PC-3 (cell line): Measurements from ENCODE around the gene TPD52L1. TPM values are rescaled to one million over a fixed set of nuclear protein-coding genes. Genes with fewer than 3 reads are reported as not detected.

ENCODE experiments used
- ATAC-seq: fragments of 200-7000 bp; cut with Tn5 transposase; 2 replicates; pipeline ENCODE4 v1.9.1; 2020; ENCODE audit warnings: mild to moderate bottlenecking, moderate library complexity
- BruUV-seq: library from RNA; stranded (reverse); fragments of 400-500 nt; replicated peaks from 2 replicates; lab custom pipeline; 2021; lab: Mats Ljungman, UMichigan
- CTCF ChIA-PET: fragments of 300-600 bp; sonication (Branson Sonifier 250); formaldehyde crosslinking; loops from one replicate; lab custom pipeline; 2022; ENCODE audit warnings: antibody characterized with exemption; lab: Charles Lee
- POLR2A ChIA-PET: fragments of 300-600 bp; sonication (Branson Sonifier 250); formaldehyde crosslinking; loops from one replicate; lab custom pipeline; 2022; ENCODE audit warnings: antibody characterized with exemption; ENCODE audit not compliant: unreplicated experiment; lab: Charles Lee
- DNase-seq: peaks from one replicate; pipeline ENCODE4 v3.0.0-alpha.2; 2015
- H2AFZ ChIP-seq: fragments of 300-600 bp; sonication (generic); 2 replicates; pipeline ENCODE4 v1.6.0; 2016; ENCODE audit warnings: antibody characterized with exemption, low read length
- H3F3A ChIP-seq: fragments of 300-600 bp; sonication (generic); one replicate; pipeline ENCODE4 v1.6.0; 2017; ENCODE audit warnings: antibody characterized with exemption, low read length, control low read depth, mild to moderate bottlenecking; ENCODE audit not compliant: unreplicated experiment
- H3K27ac ChIP-seq: fragments of 300-600 bp; sonication (generic); 2 replicates; pipeline ENCODE4 v1.5.1; 2016; ENCODE audit warnings: mild to moderate bottlenecking, low read length
- H3K27me3 ChIP-seq: fragments of 300-600 bp; sonication (generic); 2 replicates; pipeline ENCODE4 v1.6.1; 2016; ENCODE audit warnings: low read length, mixed read lengths
- H3K36me3 ChIP-seq: fragments of 300-600 bp; sonication (generic); 2 replicates; pipeline ENCODE4 v1.6.1; 2016; ENCODE audit warnings: low read depth, mixed run types, low read length, mixed read lengths
- H3K4me1 ChIP-seq: fragments of 300-600 bp; sonication (generic); 2 replicates; pipeline ENCODE4 v1.5.1; 2016; ENCODE audit warnings: low read length; ENCODE audit not compliant: insufficient read depth
- H3K4me2 ChIP-seq: fragments of 300-600 bp; sonication (generic); 2 replicates; pipeline ENCODE4 v1.6.0; 2016; ENCODE audit warnings: low read length
- H3K4me3 ChIP-seq: fragments of 300-600 bp; sonication (generic); 2 replicates; pipeline ENCODE4 v1.5.1; 2016; ENCODE audit warnings: mild to moderate bottlenecking, low read length, mixed read lengths
- H3K79me2 ChIP-seq: fragments of 300-600 bp; sonication (generic); 2 replicates; pipeline ENCODE4 v1.6.1; 2017; ENCODE audit warnings: low read length, mixed read lengths
- H3K9ac ChIP-seq: fragments of 300-600 bp; sonication (generic); 2 replicates; pipeline ENCODE4 v1.6.0; 2016; ENCODE audit warnings: mild to moderate bottlenecking, low read length
- H3K9me2 ChIP-seq: fragments of 300-600 bp; sonication (generic); replicated peaks from 2 replicates; pipeline ENCODE4 v1.6.1; 2016; ENCODE audit warnings: mixed run types, low read length, mixed read lengths
- H3K9me3 ChIP-seq: fragments of 300-600 bp; sonication (generic); 2 replicates; pipeline ENCODE4 v1.6.1; 2016; ENCODE audit warnings: low read length, mixed read lengths
- H4K20me1 ChIP-seq: fragments of 300-600 bp; sonication (generic); 2 replicates; pipeline ENCODE4 v1.6.1; 2016; ENCODE audit warnings: low read length, mixed read lengths
- CTCF ChIP-seq: fragments of 300-600 bp; sonication (generic); conservative IDR thresholded peaks from 2 replicates; pipeline ENCODE4 v1.5.1; 2017; ENCODE audit warnings: antibody characterized with exemption, low read depth, mild to moderate bottlenecking, low read length
- EZH2 ChIP-seq: fragments of 300-600 bp; sonication (generic); IDR thresholded peaks from one replicate; pipeline ENCODE4 v1.6.1; 2017; ENCODE audit warnings: antibody characterized with exemption, mild to moderate bottlenecking, low read length; ENCODE audit not compliant: unreplicated experiment
- EZH2phosphoT487 ChIP-seq: fragments of 300-600 bp; sonication (generic); IDR thresholded peaks from 2 replicates; pipeline ENCODE4 v1.6.1; 2018; ENCODE audit warnings: mild to moderate bottlenecking, antibody characterized with exemption, low read length, borderline replicate concordance
- intact Hi-C: fragments of 100-400 bp; cut with micrococcal nuclease; formaldehyde crosslinking; loops from 2 replicates; pipeline ENCODE4 v1.9.0; 2023
- total RNA-seq: library from RNA; depleted of rRNA; stranded (reverse); fragments of >200 nt; gene quantifications from 2 replicates; pipeline ENCODE4 v1.2.3, GENCODE V29; 2014

The TPD52L1 gene
- total RNA-seq, 1 experiment from 2014 or later = 39.4 TPM

- no peak for DNase-seq
- ATAC-seq = no peak
- Histone ChIP-seq H3F3A (no peaks in the 10 kb centered on the region), H4K20me1 (no peaks in the 10 kb centered on the region), H3K9me2 (no peaks in the 10 kb centered on the region), H2AFZ (no peak overlapping the region), H3K9me3 (no peaks in the 10 kb centered on the region), H3K27ac (no peak overlapping the region), H3K9ac (no peak overlapping the region), H3K4me3 (no peak overlapping the region), H3K27me3 (no peaks in the 10 kb centered on the region), H3K4me1 (0 out of 2 replicates have a peak, but pooled peaks cover 6% of the 10 kb centered on the region), H3K4me2 (no peak overlapping the region), H3K79me2 (no peaks in the 10 kb centered on the region), H3K36me3 (no peaks in the 10 kb centered on the region)
- CTCF ChIA-PET = no interaction called here
- POLR2A ChIA-PET = interaction anchor here (0.6 kb wide), 1 partner anchor 8 kb away, joined by 3 read pairs; no protein-coding TSS in a partner anchor
- intact Hi-C loops = no loop called here
- no TSS peak for BruUV-seq
- no peak for TF ChIP-seq CTCF
- TF ChIP-seq EZH2 = no peak
- no peak for TF ChIP-seq EZH2phosphoT487
Observed at GRCh38 chr6:125174626-125175025, 21.1 kb downstream of the TPD52L1 start.

GRCh38 chr6:125175466-125176048 is 22.0 kb downstream of the TPD52L1 start:
- Histone ChIP-seq H3K4me3 (no peak overlapping the region), H3F3A (no peaks in the 10 kb centered on the region), H4K20me1 (no peaks in the 10 kb centered on the region), H3K4me2 (no peak overlapping the region), H3K4me1 (0 out of 2 replicates have a peak, but pooled peaks cover 6% of the 10 kb centered on the region), H3K79me2 (no peaks in the 10 kb centered on the region), H3K27ac (no peak overlapping the region), H3K9ac (no peak overlapping the region), H3K36me3 (no peaks in the 10 kb centered on the region), H3K9me2 (no peaks in the 10 kb centered on the region), H3K27me3 (no peaks in the 10 kb centered on the region), H2AFZ (no peak overlapping the region), H3K9me3 (no peaks in the 10 kb centered on the region)
- intact Hi-C loops = no loop called here
- no peak for DNase-seq
- no TSS peak for BruUV-seq
- peak; percentile 72 for ATAC-seq
- POLR2A ChIA-PET = interaction anchor here (0.5 to 0.6 kb wide), 2 partner anchors 89 to 811 kb away, joined by 3 to 4 read pairs; partner anchors contain the start of gene TRMT11
- TF ChIP-seq EZH2 (no peak), EZH2phosphoT487 (no peak), CTCF (no peak)
- CTCF ChIA-PET = no interaction called here
